Anterior cingulate cortex (tissue), 58 donors: Measurements from ENCODE around the gene IRAK2.
A peak's percentile ranks its signal among the peaks of the same experiment; 100 is the strongest.
"Not testable (repeated sequence)": the region's sequence is repeated elsewhere in the genome, so short reads cannot be mapped to it uniquely, and the experiment has no call there.

ENCODE experiments used
- DNase-seq, 58 donors: peaks; one replicate each; lab custom pipeline; 2025; lab: John Stamatoyannopoulos, UW

IRAK2 gene

GRCh38 chr3:10158555-10158954, 6.2 kb upstream of the IRAK2 start:
- not testable (repeated sequence) for DNase-seq

- DNase-seq: no peak
Observed at GRCh38 chr3:10160346-10160745, 4.4 kb upstream of the IRAK2 start.

GRCh38 chr3:10160925-10161324, 3.8 kb upstream of the IRAK2 start:
- DNase-seq: no peak

GRCh38 chr3:10162185-10162584, 2.5 kb upstream of the IRAK2 start:
- DNase-seq: no peak

- not testable (repeated sequence) for DNase-seq
Observed at GRCh38 chr3:10164201-10164545, 546 bp upstream of the IRAK2 start.

- no peak for DNase-seq
Observed at GRCh38 chr3:10166213-10166604, 1.5 kb downstream of the IRAK2 start.

- no peak for DNase-seq
Observed at GRCh38 chr3:10169000-10169496, 4.3 kb downstream of the IRAK2 start.

- DNase-seq: peak in 1 of 58 donors; percentile 22
Observed at GRCh38 chr3:10170915-10171478, 6.3 kb downstream of the IRAK2 start.

- no peak for DNase-seq
Observed at GRCh38 chr3:10173095-10173925, 8.6 kb downstream of the IRAK2 start.

GRCh38 chr3:10173926-10174435, 9.3 kb downstream of the IRAK2 start:
- DNase-seq: peak in 35 of 58 donors; percentile 20 to 80 (median 43)

- not testable (repeated sequence) for DNase-seq
Observed at GRCh38 chr3:10175334-10175733, 10.6 kb downstream of the IRAK2 start.

- not testable (repeated sequence) for DNase-seq
Observed at GRCh38 chr3:10176150-10176549, 11.4 kb downstream of the IRAK2 start.

- DNase-seq: no peak
Observed at GRCh38 chr3:10177737-10178136, 13.0 kb downstream of the IRAK2 start.

- no peak for DNase-seq
Observed at GRCh38 chr3:10178892-10179291, 14.2 kb downstream of the IRAK2 start.

- no peak for DNase-seq
Observed at GRCh38 chr3:10180289-10180688, 15.6 kb downstream of the IRAK2 start.

- no peak for DNase-seq
Observed at GRCh38 chr3:10180738-10181295, 16.1 kb downstream of the IRAK2 start.

GRCh38 chr3:10182950-10183349, 18.2 kb downstream of the IRAK2 start:
- no peak for DNase-seq

- no peak for DNase-seq
Observed at GRCh38 chr3:10184250-10184649, 19.5 kb downstream of the IRAK2 start.

- peak in 2 of 58 donors; percentile 14 to 29 for DNase-seq
Observed at GRCh38 chr3:10185804-10186762, 21.4 kb downstream of the IRAK2 start.

GRCh38 chr3:10187290-10187876, 22.7 kb downstream of the IRAK2 start:
- peak in 8 of 58 donors; percentile 14 to 71 (median 30) for DNase-seq
